Measurements from ENCODE around the gene STK10.

Gene STK10

DNA sequence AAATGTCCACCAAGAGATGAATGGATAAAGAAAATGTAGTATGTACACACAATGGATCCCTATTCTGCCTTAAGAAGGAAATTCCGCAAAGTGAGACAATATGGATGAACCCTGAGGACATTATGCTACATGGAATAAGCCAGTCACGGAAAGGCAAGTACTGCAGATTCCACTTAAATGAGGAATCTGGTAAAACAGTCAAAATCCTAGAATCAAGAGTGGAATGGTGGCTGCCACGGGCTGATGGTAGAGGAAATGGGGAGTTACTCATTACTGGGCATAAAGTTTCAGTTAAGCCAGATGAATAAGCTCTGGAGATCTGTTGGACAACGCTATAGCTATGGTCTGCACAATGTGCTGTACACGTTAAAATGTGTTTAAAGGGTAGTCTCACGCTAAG lies 47.2 kb downstream of the STK10 start:
- TF ChIP-seq, protein P1, sequence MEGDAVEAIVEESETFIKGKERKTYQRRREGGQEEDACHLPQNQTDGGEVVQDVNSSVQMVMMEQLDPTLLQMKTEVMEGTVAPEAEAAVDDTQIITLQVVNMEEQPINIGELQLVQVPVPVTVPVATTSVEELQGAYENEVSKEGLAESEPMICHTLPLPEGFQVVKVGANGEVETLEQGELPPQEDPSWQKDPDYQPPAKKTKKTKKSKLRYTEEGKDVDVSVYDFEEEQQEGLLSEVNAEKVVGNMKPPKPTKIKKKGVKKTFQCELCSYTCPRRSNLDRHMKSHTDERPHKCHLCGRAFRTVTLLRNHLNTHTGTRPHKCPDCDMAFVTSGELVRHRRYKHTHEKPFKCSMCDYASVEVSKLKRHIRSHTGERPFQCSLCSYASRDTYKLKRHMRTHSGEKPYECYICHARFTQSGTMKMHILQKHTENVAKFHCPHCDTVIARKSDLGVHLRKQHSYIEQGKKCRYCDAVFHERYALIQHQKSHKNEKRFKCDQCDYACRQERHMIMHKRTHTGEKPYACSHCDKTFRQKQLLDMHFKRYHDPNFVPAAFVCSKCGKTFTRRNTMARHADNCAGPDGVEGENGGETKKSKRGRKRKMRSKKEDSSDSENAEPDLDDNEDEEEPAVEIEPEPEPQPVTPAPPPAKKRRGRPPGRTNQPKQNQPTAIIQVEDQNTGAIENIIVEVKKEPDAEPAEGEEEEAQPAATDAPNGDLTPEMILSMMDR (IDR thresholded peaks at IDR 0.05; ENCODE audit: extremely low read depth, insufficient read depth, missing control alignments), result no peak
- in situ Hi-C loops (cut with MboI; ENCODE audit: low pct_unique_long_range_greater_than_20kb, low sequenced_read_pairs, unreplicated experiment), result no loop called here
- no peak for DNase-seq (ENCODE audit: low spot score)

DNA sequence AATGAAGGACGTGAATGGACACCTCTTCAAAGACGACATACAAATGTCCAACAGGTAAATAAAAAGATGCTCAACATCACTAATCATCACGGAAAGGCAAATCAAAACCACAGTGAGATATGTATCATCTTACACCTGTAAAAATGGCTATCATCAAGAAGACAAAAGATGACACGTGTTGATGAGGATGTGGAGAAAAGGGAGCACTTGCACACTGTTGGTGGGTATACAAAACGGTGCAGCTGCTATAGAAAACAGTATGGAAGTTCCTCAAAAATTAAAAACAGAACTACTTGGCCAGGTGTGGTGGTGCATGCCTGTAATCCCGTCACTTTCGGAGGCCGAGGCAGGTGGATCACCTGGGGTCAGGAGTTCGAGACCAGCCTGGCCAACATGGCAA lies 47.9 kb downstream of the STK10 start:
- no peak for DNase-seq (ENCODE audit: low spot score)
- in situ Hi-C loops (cut with MboI; ENCODE audit: low pct_unique_long_range_greater_than_20kb, low sequenced_read_pairs, unreplicated experiment), result no loop called here
- TF ChIP-seq, protein P1 (IDR thresholded peaks at IDR 0.05; ENCODE audit: extremely low read depth, insufficient read depth, missing control alignments), result no peak

DNA sequence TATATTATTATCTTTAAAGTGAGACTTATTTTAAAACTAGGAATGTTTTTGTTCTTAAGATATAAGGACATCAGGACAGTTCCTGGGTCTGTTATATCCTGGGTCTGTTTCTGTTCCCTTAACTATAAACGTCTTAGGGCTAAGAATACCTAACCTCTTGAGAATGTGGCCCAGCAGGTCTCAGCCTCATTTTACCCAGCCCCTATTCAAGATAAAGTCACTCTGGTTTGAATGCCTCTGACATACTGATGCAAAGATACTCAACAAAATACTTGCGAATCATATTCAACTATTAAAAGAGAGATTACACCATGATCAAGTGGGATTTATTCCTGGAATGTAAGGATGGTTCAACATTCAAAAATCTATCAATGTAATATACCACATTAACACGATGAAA lies 51.0 kb downstream of the STK10 start:
- TF ChIP-seq, protein P1 (IDR thresholded peaks at IDR 0.05; ENCODE audit: extremely low read depth, insufficient read depth, missing control alignments), result no peak
- in situ Hi-C loops (cut with MboI; ENCODE audit: low pct_unique_long_range_greater_than_20kb, low sequenced_read_pairs, unreplicated experiment), result no loop called here
- DNase-seq (ENCODE audit: low spot score), result no peak

DNA sequence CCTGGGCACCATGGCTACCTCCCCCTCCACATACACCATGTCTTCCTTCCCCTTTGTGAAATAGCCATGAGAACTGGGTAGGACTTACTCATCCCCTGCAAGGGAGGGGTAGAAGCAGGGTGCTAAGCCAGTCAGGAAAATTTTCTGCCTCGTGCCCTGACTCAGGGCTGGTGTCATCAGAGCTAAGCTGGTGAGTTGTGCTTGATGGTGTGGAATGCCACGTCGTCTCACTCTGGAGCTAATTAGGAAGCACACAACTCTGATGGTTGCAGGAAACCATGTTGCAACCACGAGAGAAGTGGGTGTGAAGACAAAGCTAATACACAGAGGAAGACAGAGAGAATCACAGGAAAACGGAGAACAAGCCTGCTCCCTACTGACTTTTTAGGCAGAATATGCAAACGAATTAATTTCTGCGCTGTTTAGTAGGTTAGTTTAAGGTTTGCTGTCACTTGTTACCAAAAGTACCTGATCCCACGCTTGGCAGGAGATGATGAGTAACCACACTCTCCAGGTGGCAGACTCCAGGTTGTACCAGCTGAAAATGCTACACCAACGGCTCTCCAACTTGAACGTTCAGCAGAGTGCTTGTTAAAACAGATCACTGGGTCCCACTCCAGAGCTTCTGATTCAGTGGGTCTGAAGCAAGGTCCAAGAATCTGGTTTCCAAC lies 54.5 kb downstream of the STK10 start:
- TF ChIP-seq, protein P1 (IDR thresholded peaks at IDR 0.05; ENCODE audit: extremely low read depth, insufficient read depth, missing control alignments), result no peak
- in situ Hi-C loops (cut with MboI; ENCODE audit: low pct_unique_long_range_greater_than_20kb, low sequenced_read_pairs, unreplicated experiment), result no loop called here
- DNase-seq (ENCODE audit: low spot score), result no peak

DNA sequence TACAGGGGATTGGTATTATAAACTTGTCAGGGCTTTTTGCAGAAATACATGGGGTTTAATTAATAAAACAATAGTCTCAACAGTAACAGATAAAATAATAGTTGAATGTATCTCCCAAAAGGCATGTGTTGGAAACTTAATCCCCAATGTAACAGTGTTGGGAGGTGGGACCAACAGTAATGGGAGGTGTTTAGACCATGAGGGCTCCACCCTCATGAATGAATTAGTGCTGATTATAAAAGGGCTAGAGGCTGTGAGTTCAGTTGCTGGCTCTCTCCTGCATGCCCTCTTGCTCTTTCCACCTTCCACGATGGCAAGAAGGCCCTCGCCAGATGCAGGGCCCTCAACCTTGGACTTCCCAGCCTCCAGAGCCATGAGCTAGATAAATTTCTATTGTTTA lies 56.3 kb downstream of the STK10 start:
- no peak for DNase-seq (ENCODE audit: low spot score)
- TF ChIP-seq, protein P1 (IDR thresholded peaks at IDR 0.05; ENCODE audit: extremely low read depth, insufficient read depth, missing control alignments), result no peak

DNA sequence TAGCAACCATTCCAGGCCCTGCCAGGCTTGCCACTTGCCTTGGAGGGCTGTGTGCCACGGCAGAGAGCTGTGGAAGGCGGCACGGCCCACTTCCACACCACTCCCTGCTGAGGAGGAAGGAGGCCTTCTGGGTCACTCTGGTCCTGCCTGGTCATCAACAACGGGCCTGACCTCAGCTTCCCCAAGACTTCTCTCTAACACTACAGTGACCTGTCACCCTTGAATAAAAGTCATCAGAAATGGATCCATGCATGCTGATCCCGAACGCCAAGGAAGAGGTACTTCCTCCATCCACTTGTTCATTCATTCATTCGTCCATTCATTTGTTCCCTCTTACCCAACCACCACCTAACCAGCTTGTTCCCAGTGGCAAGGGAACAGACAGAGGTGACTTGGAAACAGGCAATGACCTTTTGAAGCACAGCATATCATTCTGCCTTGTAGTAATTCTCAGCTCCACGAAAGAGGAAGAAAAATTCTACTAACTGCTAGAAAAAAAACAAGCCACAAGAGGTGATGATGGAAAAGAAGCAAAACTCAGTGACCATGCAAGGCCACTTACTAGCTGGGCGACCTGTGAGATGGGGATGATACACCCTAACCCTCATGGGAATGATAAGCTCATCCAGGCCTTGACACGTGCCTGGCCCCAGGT lies 58.6 kb downstream of the STK10 start:
- in situ Hi-C loops (cut with MboI; ENCODE audit: low pct_unique_long_range_greater_than_20kb, low sequenced_read_pairs, unreplicated experiment), result no loop called here
- DNase-seq (ENCODE audit: low spot score), result no peak
- TF ChIP-seq, protein P1 (IDR thresholded peaks at IDR 0.05; ENCODE audit: extremely low read depth, insufficient read depth, missing control alignments), result no peak

More for the DNA sequence above, 56.3 kb downstream of the STK10 start:
- in situ Hi-C loops (cut with MboI; ENCODE audit: low pct_unique_long_range_greater_than_20kb, low sequenced_read_pairs, unreplicated experiment), result no loop called here

Measured in GM13977 (cell line).